H54 (cell line): Measurements from ENCODE around the gene APBB2.

Experiments
- DNase-seq: peaks from one replicate; pipeline ENCODE4 v3.0.0; 2011; ENCODE audit warnings: low spot score, mixed read lengths; ENCODE audit not compliant: insufficient read length
- FAIRE-seq: peaks from 3 replicates; lab custom pipeline; 2011; peaks lifted over from hg19 to GRCh38; lab: Jason Lieb, UNC
- POLR2A ChIP-seq: IDR thresholded peaks from 2 replicates; pipeline ENCODE4 v1.6.1; 2011; ENCODE audit warnings: low read depth, mild to moderate bottlenecking, low read length

Gene APBB2

DNA sequence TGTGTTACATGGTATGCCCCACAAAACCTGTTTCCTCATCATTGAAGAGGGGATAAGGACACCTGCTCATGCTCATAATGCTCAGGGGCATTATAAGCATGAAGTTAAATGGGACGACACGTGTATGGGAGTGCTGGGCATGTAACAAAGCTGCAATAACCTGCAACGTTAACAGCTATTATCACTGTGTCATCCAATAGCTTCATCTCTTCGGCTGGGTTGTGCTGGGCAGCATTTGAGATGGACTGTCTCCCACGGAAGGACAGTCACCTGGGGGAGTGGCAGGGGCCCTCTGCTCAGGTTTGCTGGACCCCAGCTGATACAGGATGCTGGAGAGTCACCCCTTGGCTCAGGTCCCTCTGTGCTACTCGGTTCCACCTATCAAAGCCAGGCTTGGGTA lies 370.1 kb downstream of the APBB2 start:
- no peak for TF ChIP-seq POLR2A
- FAIRE-seq, result no peak
- no peak for DNase-seq

DNA sequence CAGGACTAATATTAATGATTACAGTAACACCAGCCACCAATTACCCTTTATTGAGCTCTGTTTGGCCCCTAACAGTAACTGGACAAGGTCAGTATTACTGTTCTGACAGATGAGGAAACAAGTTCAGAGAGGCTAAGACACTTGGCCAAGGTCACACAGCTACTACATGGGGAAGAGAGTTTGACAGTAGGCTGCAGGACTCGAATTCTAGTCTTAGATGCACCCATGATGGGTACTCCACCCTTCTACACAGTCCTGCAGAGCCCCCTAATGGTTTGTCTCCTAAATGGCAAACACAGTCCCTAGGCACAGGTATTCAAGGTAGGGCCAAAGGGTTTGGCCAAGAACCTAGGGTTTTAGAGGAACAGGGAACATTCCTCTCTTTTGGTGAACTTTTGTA lies 370.6 kb downstream of the APBB2 start:
- TF ChIP-seq POLR2A, result no peak
- FAIRE-seq, result no peak
- no peak for DNase-seq

DNA sequence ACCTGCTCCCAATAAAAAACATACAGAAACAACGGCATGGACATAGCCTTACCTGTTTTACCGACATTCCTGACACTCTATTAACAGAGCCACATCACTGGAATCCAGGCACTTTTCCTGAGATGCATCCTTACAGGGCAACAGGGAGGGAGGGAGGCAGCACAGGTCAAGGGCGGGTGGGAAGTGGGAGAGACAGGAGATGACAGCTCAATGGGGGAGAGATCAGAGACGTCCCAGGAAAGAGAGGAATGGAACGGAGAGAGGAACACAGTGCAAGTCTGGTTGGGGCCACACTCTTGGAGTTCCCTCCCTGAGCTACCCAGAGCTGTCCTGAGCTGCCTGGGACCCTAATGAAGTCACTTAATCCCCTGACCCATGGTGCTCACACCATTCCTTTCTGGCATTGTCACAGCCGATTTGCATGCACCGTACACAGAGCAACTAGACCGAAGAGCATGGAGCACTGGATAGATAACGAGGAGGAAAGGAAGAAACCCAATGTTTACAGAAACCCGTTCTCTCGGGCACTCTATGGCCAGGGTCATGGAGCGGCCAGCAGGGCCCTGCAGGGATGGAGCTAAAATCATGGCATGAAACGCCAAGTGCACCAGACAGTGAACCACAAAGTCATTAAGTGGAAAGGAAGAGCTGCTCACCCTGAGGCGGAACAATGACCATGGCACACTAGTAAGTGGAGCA lies 371.5 kb downstream of the APBB2 start:
- TF ChIP-seq POLR2A, result no peak
- FAIRE-seq (no peak), DNase-seq (no peak)

DNA sequence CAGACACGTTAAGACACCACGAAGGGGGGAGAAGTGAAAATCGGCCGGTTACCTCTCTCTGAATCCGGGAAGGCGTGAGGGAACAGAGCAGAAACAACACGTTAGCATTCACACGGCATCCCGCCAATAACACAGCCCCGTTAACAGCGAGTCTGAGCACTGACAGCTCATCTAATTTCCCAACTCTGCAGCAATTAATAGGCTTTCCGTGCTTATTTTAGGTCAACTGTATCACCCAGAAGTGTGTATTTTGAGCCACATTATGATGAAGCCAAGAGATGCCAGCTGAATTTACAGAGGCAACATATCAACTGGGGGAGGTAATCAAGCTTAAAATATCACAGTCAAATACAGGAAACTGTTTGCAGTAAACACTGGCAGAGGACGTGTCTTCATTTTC lies 372.0 kb downstream of the APBB2 start:
- TF ChIP-seq POLR2A, result no peak
- DNase-seq (no peak), FAIRE-seq (no peak)

DNA sequence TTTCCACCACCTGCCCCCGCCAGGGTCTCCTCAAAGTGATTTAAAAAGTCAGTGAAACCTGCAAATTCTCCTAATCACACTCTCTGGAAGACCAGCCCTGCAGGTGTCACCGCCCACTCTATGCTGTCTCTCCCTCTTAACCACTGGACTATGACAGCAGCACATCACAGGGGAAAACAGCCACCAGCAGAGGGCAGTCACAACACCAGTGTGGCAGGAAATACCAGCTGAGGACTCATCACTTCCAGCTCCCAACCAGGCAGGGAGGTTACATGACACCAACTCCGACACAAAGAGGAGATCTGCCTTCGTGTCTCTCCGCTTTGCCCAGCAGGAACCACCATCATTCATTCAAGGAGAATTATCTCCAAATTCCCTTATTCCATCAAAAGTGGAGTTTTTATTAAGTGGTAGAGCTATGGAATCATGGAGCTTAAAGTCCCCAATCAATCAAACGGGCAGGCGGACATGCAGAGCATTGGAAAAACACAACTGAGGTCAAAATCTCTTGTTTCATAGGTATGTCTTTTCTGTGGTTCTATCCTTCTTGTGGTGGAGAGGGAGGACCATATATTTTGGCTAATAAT lies 373.3 kb downstream of the APBB2 start:
- DNase-seq (peak; percentile 67), FAIRE-seq (peak; percentile 67)
- TF ChIP-seq POLR2A, result no peak

DNA sequence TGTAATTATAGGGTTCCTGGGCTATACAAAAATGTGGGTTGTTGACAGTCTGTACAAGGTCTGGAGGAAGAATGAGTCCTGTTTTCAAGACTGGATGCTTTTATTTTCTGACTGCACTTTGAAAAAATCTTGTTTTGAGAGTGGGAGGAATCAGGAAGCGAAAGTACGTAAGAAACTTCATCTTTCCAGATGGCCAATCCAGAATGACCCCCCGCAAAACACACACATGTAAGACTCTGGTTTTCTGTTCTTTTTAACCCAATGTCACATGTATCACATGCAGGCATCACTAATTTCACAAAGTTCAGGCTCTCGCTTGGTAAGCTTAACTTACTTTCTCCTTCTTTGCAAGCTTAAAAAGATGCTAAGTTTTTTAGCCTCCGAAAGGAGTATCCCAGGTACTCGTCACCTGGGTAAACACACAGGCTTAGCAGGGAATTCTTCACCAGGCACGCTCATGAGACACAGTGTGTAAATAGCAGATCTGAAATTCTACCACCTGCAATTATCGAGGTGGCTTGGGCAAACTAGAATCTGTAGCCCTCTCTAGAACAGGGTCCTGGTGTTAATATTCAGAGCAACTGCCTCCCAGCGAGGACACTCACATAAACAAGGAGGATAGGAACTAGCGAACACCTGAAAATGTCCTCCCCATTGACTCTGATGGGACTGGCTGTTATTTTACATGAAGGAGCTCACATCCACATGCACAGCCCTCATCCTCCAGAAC lies 373.9 kb downstream of the APBB2 start:
- TF ChIP-seq POLR2A, result no peak
- no peak for DNase-seq
- no peak for FAIRE-seq

DNA sequence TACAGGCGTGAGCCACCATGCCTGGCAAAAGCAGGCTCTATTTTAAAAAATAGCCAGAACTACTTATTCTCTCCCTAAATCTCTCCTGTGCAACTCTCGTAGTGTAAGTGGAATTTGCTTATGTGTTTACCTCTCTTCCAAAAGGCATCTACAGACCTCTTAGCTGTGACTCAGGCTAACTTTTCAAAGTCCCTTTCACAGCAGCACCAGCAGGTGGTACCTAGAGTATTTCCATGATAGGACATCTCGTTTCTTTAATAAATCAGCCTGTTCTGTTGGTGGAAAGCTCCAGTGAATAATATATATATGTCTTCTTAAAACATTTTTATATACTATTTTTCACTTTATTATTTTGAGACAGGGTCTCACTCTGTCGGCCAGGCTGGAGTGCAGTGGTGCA lies 375.6 kb downstream of the APBB2 start:
- FAIRE-seq (no peak), DNase-seq (no peak)
- no peak for TF ChIP-seq POLR2A

DNA sequence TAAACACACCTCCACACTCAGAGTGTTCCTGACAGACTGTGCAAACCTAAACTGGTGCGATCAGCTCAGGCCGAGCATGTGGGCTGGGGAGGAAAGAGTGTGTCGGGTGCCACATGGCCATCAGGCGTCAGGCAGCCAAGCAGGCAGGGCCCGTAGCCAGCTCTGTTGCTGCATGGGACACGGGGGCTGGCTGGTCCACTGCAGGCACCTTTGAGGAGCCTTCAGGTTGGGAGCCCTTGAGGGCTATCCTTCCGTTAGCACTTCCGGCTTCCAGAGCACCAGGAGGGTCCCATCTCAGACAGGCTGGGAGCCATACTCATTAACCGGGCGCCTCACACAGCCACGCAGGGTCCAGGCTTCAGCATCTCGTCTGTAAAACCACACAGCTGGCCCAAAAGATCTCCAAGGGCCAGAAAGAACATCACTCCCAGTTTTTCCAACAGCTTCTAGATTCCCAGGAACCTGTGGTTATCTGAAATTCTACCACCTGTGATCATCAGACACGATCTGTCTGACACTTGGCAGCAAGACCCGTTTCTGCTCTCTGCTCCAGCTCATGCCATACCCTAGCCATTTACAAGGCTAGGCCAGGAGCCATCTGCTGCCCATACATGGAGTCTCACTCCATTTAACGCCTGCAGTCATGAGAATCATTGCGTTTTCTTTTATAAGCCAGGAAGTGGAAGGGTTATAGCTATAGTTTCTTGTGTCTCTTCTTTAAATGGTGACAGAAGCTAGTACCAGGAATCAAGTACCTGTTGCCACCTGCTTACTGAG lies 377.1 kb downstream of the APBB2 start:
- DNase-seq (no peak), FAIRE-seq (no peak)
- TF ChIP-seq POLR2A, result no peak

DNA sequence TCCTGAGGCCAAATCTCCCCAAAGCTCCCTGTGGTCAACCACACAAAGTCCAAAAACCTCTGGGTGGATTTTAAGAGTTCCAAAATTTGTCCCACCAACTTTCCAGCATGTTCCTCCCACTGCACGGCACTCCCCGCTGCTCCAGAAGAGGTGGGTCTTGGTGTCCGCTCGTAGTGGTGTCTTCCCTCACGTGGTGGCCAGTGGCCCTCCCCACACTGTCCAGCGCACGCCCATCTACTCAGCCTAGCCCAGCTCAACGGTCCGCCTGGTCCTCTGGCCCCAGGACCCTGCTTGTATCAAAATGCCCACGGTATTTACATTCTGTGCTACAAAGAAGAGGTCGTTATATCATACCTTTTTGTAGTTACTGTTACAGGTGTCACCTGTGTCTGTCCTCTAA lies 381.1 kb downstream of the APBB2 start:
- no peak for FAIRE-seq
- no peak for DNase-seq
- TF ChIP-seq POLR2A, result no peak

DNA sequence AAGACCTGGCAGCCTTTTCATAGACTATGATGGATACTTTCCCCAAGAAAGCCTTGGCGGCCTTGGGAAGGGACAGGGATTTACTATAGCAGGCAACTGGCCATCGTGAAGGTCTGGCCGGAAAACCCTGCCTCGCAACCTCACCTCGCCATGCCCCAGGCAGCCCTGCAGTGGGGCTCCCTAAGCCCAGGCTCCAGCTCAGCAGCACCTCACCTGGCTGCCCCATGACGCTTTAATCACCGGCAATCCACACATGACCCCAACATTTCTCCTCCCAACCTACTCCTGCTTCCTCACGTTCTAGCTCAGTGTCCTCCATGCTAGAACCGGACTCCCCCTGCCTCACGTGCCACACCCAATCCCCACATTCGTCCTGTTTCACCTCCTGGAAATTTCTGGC lies 382.2 kb downstream of the APBB2 start:
- no peak for TF ChIP-seq POLR2A
- DNase-seq (no peak), FAIRE-seq (no peak)

DNA sequence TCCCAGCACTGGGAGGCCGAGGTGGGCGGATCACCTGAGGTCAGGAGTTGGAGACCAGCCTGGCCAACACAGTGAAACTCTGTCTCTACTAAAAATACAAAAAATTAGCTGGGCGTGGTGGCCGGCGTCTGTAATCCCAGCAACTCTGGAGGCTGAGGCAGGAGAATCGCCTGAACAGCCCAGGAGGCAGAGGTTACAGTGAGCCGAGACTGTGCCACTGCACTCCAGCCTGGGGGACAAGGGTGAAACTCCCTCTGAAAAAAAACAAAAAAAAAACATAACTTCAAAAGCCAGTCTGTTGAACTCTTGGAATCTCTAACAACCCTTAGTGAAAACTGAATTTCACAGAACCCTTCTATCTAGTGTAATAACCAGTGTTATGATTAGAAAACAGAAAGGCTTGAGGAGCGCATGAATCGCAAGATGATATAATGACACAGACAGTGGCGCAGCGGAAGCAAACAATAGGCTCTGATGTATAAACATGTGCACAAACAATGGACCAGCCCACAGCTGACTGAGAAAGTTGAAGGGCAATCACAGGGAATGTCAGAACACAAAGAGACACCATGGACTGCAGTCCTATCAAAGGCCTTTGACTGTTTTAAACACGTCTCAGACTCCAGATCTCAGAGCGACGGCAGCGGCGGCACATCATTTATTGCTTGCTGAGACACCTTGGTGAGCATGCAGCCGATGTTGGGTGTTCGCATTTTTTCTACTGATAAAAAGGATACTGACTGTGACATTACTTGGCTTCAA lies 383.0 kb downstream of the APBB2 start:
- no peak for TF ChIP-seq POLR2A
- DNase-seq (no peak), FAIRE-seq (no peak)

DNA sequence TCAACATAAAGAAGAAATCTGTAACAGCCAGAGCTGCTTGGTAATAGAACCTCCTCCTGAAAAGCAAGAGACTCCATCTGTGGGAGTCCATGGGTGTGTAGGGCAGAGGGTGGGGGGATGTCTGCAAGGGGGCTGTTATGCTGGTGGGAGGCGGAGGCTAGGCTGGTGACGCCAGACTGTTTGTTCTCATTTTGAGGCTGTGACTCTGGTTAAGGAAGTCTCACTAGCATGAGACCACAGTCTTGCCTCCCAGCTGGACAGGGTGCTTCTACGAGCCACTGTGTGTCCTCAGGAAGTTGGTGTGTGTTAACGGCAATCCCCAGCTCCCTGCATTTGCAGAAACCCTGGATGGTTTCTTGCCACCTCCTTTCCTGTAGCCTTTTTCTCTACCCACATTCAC lies 384.8 kb downstream of the APBB2 start:
- DNase-seq, result no peak
- FAIRE-seq, result no peak
- TF ChIP-seq POLR2A, result no peak

DNA sequence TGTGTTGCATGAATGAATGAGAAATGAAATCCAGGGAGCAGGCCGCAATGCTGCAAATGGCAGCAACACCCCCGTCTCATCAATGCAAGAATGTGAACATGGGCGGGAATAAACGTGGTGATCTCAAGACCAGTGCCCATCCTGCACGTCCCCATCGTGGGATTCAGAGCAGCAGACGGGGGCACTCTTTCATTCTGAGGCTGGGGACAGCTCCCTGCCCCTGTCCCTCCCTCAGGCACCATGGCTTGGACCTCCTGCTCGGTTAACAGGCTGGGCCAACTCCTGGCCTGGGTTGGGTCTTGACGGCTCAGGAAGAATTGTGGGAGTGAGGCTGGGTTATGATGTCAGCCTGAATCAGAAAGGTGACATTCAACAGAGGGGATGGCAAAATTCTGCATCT lies 385.7 kb downstream of the APBB2 start:
- FAIRE-seq, result no peak
- DNase-seq, result no peak
- TF ChIP-seq POLR2A, result no peak
